ENCODE measurements around the gene XPO4.

- TF ChIP-seq YY1 (IDR thresholded peaks at IDR 0.05; ENCODE audit: insufficient read depth, insufficient read length): no peak
- no peak for TF ChIP-seq ZNF274 (IDR thresholded peaks at IDR 0.05; ENCODE audit: low read depth, low read length)
These were observed 99.2 kb downstream of the XPO4 start for GRCh38 chr13:20803180-20803965.
